ENCODE results near the gene AMH.

- TF ChIP-seq CTCF (IDR thresholded peaks at IDR 0.05) (no peak), POLR2A (IDR thresholded peaks at IDR 0.05) (no peak), POLR2AphosphoS5 (IDR thresholded peaks at IDR 0.05) (no peak)
Measured at GRCh38 chr19:2234996-2235380, 14.1 kb upstream of the AMH start.
